Type B pancreatic cell (in vitro differentiated cells): ENCODE data around the gene WBP1. TPM values are rescaled to one million over a fixed set of nuclear protein-coding genes. Genes with fewer than 3 reads are reported as not detected.
"Not testable (repeated sequence)": the region's sequence is repeated elsewhere in the genome, so short reads cannot be mapped to it uniquely, and the experiment has no call there.

Experiments
- DNase-seq: peaks from one replicate; pipeline ENCODE4 v3.0.0; 2021; ENCODE audit warnings: mixed read lengths; ENCODE audit not compliant: unreplicated experiment; ENCODE audit errors: extremely low spot score
- H3K27ac Mint-ChIP-seq: 2 replicates; pipeline ENCODE4 v1.8.0; 2021; ENCODE audit warnings: mild to moderate bottlenecking, mixed read lengths
- H3K27me3 Mint-ChIP-seq: 2 replicates; pipeline ENCODE4 v1.8.0; 2021; ENCODE audit warnings: mixed read lengths
- H3K36me3 Mint-ChIP-seq: 2 replicates; pipeline ENCODE4 v1.8.0; 2021; ENCODE audit warnings: mixed read lengths
- H3K4me1 Mint-ChIP-seq: one replicate; pipeline ENCODE4 v1.8.0; 2021; ENCODE audit warnings: mixed read lengths; ENCODE audit not compliant: unreplicated experiment
- H3K4me3 Mint-ChIP-seq: 2 replicates; pipeline ENCODE4 v1.8.0; 2021; ENCODE audit warnings: mild to moderate bottlenecking, mixed read lengths
- H3K9me3 Mint-ChIP-seq: 2 replicates; pipeline ENCODE4 v1.8.0; 2021; ENCODE audit warnings: mixed read lengths
- CTCF ChIP-seq: fragments of 200-600 bp; sonication (generic); conservative IDR thresholded peaks from 2 replicates; pipeline ENCODE4 v1.5.0; 2021; ENCODE audit warnings: antibody characterized with exemption, mild to moderate bottlenecking
- total RNA-seq: library from RNA; stranded (reverse); gene quantifications from 2 replicates; pipeline ENCODE4 v1.2.1, GENCODE V29; 2021; ENCODE audit warnings: low replicate concordance

The WBP1 gene
- total RNA-seq, 1 donor from 2014 or later, result 121 TPM

- Mint-ChIP-seq H3K27me3 (no peaks in the 10 kb centered on the region), H3K27ac (no peak overlapping the region), H3K9me3 (no peaks in the 10 kb centered on the region), H3K4me3 (no peak overlapping the region), H3K4me1 (peaks cover 9% of the 10 kb centered on the region), H3K36me3 (peaks cover 19% of the 10 kb centered on the region)
- no peak for TF ChIP-seq CTCF
- DNase-seq, result no peak
Observed at GRCh38 chr2:74474481-74474880, 16.2 kb downstream of the WBP1 start.

DNA sequence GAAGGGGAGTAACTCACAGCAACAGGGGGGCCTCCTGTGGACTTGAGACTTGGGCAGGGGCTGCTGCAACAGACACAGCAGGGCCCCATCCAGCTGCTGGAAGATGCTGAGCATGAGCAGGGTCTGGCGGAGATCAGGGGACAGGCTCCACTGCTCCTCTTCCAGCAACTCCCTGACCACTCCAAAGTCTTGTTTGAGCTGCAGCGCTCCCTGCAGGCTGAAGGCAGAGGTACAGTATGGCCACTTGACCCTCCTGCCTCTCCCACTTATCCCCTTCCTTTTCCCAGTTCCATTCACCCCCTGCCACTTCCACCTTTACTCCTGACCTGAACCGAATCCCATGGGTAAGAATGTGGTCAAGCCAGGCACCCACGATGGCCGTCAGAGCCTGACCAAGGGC lies 16.7 kb downstream of the WBP1 start:
- Mint-ChIP-seq H3K4me3 (no peak overlapping the region), H3K27ac (peak overlapping the region; percentile 41), H3K4me1 (peaks cover 11% of the 10 kb centered on the region), H3K27me3 (no peaks in the 10 kb centered on the region), H3K9me3 (no peaks in the 10 kb centered on the region), H3K36me3 (peaks cover 19% of the 10 kb centered on the region)
- DNase-seq, result no peak
- peak; percentile 50 for TF ChIP-seq CTCF

- peaks cover 12% of the 10 kb centered on the region for H3K36me3 Mint-ChIP-seq
- no peaks in the 10 kb centered on the region for H3K9me3 Mint-ChIP-seq
- H3K4me3 Mint-ChIP-seq, result peak overlapping the region; percentile 100
- H3K27me3 Mint-ChIP-seq, result no peaks in the 10 kb centered on the region
- peaks cover 21% of the 10 kb centered on the region for H3K4me1 Mint-ChIP-seq
- no peak for DNase-seq
- no peak overlapping the region for H3K27ac Mint-ChIP-seq
- no peak for TF ChIP-seq CTCF
Observed at GRCh38 chr2:74481431-74481830, 23.2 kb downstream of the WBP1 start.

DNA sequence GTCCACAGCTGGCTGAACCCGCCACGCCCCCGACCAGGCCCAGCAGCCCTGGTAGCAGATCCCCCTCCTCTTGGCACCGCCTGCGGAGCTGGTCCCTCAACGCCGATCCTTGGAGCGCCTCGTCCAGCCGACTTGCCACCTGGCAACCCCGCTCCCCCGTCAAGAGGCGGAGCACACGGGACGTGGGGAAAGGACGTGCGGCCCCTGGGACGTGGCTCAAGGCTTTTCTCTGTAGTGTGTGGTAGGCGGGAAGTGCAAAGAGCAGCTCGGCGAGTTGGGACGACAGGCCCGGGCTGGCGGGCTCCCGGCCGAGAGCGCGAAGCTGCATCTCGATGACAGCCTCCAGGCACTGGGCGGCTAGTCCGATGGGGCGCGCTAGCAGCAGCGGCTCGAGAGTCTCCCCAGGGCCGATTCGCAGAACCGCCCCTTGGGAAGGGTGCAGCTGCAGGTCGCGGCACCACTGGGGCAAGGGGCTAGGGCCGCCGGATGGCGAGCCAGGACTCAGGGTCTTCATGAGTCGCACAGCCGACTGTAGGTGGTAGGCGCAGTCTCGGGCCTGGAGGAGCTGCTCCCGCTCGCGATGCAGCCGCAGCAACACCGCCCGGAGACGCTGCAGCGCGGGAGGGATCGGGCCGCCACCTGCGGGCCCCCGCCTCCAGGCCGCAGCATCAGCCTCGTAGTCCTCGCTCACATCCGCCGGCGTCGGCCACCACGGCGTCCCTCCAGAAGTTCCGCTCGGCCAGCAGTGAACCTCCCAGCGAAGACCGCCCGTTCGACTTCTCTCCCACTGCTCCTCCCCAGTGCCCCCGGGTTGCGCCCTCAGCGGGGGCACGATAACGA lies 23.9 kb downstream of the WBP1 start:
- Mint-ChIP-seq H3K27ac (peak overlapping the region; percentile 98), H3K27me3 (no peaks in the 10 kb centered on the region), H3K36me3 (peaks cover 12% of the 10 kb centered on the region), H3K4me1 (peaks cover 21% of the 10 kb centered on the region), H3K4me3 (peak overlapping the region; percentile 100), H3K9me3 (no peaks in the 10 kb centered on the region)
- DNase-seq, result no peak
- TF ChIP-seq CTCF, result no peak

DNA sequence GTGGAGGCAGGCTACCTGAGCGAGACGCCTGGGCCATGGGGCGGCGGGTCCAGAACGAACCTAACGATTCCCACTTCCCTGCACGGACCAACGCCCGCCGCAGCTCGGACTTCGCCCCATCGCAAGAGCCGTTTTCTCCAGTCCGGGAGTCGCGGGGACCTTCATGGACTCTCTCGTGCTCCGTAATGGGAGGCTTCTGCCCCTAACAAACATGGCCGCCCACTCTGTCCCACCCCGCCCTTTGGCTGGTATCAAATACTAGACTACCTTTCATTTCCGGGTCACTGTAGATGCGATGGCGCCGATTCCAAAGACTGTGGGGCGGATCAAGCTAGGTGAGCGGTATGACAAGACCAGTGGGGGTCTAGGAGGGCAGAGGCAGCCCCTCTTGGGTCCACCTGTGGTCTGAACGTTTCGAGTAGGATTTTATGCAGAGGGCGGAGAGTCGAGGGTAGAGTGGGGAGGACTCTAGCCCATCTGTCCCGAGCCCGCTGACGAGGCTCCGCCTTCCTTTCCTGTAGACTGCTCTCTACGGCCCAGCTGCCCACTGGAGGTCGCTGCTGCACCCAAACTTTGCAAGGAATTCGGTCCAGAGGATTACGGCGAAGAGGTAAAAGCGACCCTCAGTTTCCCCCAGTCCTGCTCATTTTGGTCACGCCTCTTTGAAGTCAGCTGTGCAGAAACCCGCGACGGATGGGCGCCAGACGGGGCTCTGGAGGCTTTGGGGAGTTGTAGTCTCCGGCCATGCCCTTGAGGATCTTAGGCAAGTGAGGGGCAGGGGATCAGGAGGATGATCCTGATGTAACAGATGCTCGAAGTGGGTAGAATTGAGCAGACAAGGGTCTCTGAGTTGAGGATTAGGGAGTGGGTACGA lies 24.8 kb downstream of the WBP1 start, which contains the start of the genes CCDC142 and TTC31:
Gene CCDC142, minus strand, starts transcription at position 198 of the 874 bp plus-strand sequence. Its CDS starts 161 bp downstream, at position 37.
Gene TTC31, plus strand, starts transcription at position 281 of the 874 bp plus-strand sequence. Its CDS starts 15 bp downstream, at position 296.
- peak within 1 kb of the TSS; percentile 98 for H3K27ac Mint-ChIP-seq
- H3K27me3 Mint-ChIP-seq, result no peaks in the 10 kb centered on the region

GRCh38 chr2:74483675-74484164 lies 25.5 kb downstream of the WBP1 start:
- not testable (repeated sequence) for DNase-seq, H3K27me3 Mint-ChIP-seq, H3K9me3 Mint-ChIP-seq
- Mint-ChIP-seq H3K27ac (peak overlapping the region; percentile 98), H3K4me1 (peaks cover 21% of the 10 kb centered on the region), H3K4me3 (peak overlapping the region; percentile 100), H3K36me3 (peaks cover 12% of the 10 kb centered on the region)

More for the DNA sequence above, 24.8 kb downstream of the WBP1 start, which contains the start of the genes CCDC142 and TTC31:
- Mint-ChIP-seq H3K36me3 (peaks cover 12% of the 10 kb centered on the region), H3K4me3 (peak within 1 kb of the TSS; percentile 100), H3K9me3 (no peaks in the 10 kb centered on the region), H3K4me1 (peaks cover 21% of the 10 kb centered on the region)
- peak; percentile 92 for DNase-seq
- TF ChIP-seq CTCF, result peak; percentile 95
